Measurements from ENCODE around the gene PHKG1.

DNA sequence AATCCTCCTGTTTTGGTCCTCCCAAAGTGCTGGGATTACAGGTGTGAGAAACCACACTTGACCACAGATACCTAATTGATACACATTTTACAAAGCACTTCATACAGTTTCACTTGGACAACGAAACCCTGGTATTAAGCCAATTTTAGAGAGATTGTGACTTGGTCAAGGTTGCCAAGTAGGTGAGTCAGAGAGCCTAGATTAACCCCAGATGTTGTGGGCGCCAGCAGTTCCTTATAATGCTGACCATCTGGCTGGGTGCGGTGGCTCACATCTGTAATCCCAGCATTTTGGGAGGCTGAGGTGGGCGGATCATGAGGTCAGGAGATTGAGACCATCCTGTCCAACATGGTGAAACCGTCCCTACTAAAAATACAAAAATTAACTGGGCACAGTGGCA is 4.9 kb upstream of the PHKG1 start:
- TF ChIP-seq POLR2AphosphoS5 (IDR thresholded peaks at IDR 0.05; ENCODE audit: low read depth, low read length), result no peak; the same call in 1 of the 2 replicates
- peak; percentile 26; the same call in 1 of the 2 replicates for TF ChIP-seq POLR2A (IDR thresholded peaks at IDR 0.05; ENCODE audit: low read depth, low read length)
